Measurements from ENCODE around the gene ANO6.
"Not testable (repeated sequence)": the region's sequence is repeated elsewhere in the genome, so short reads cannot be mapped to it uniquely, and the experiment has no call there.

ANO6 gene

DNA sequence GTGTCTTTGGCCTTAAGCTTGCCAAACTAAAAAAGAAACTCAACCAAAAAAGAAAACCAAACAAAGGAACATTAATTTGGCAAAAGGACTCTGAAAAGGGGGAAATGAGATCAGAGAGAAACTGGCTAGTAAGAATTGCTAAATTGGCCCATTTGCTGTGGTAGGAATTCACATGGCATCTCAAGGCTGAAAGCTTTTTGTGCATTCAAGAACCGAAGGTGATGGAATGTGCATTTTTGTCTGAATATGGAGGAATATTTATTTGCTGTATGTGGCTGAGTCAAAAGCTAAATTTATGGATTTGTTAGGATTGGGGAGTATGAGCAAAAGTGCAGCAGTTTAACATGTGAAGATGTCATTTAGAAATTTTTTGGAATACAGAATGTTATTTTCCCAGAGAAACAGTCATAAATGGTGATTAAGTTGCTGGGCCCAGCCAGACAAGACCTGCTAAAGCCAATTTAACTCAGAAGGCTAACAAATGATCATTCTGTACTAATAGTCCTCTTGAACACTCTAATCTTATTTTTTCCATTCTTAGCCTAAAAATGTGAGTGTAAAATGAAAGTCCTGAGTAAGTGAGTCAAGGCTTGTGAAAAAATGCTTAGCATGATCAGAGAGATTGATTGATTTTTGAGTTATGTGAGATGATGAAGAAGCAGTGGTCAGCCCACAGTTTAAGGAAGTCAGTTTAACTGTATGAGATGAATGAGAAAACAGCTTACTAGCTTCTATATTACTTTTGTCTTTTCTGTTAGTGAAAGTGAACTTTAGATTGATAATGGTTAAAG lies 94.1 kb downstream of the ANO6 start:
- Mint-ChIP-seq H3K4me1 (peaks cover 6% of the 10 kb centered on the region), H3K4me3 (no peak overlapping the region)

DNA sequence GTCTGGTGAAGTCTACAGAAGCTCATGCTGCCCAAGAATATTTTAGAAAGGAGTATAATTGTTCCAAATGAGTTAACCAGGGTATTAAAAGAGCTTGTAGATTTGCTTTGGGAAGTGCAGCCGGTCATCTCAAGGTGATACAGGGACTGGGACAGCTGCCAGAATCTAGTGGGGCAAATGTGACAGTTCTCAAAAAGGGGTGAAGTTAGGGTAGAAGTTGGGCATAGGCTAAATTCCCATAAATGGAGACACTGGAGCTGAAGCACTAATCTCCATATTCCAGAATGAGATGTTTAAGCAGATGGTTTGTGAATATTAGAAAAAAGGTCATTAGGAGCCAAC lies 94.7 kb downstream of the ANO6 start:
- no peak overlapping the region for H3K27ac Mint-ChIP-seq
- H3K27me3 Mint-ChIP-seq: no peaks in the 10 kb centered on the region
- peaks cover 8% of the 10 kb centered on the region for H3K4me1 Mint-ChIP-seq
- H3K9me3 Mint-ChIP-seq: peaks cover 2% of the 10 kb centered on the region
- no peak overlapping the region for H3K4me3 Mint-ChIP-seq
- DNase-seq (ENCODE audit: low spot score in 2 of 2): no peak
- H3K36me3 Mint-ChIP-seq: peaks cover 16% of the 10 kb centered on the region
- ATAC-seq (ENCODE audit: low read depth): no peak

More for the DNA sequence above, 94.1 kb downstream of the ANO6 start:
- Mint-ChIP-seq H3K36me3 (peaks cover 13% of the 10 kb centered on the region), H3K27me3 (no peaks in the 10 kb centered on the region), H3K27ac (no peak overlapping the region), H3K9me3 (peaks cover 2% of the 10 kb centered on the region)
- ATAC-seq (ENCODE audit: low read depth) (no peak), DNase-seq (ENCODE audit: low spot score in 2 of 2) (no peak)

DNA sequence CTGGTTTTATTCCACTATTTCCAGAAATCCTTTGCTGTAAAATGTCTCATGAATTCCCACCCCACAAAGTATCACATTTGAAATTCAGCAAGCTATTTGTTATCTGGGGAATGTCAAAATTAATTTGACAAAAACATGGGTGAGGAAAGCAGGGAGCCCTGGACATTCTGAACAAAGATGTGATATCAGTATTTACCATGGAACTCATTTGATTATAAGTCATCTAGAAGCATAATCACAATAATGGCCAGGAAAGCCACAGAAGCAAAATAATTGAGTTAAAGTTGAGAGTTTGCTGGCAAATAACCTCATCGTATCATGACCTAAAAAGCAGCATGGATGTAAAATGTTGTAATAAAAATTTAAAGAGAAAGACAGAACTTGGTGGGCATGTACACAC lies 96.1 kb downstream of the ANO6 start:
- DNase-seq (ENCODE audit: low spot score in 2 of 2) (no peak), ATAC-seq (ENCODE audit: low read depth) (no peak)
- Mint-ChIP-seq H3K27me3 (no peaks in the 10 kb centered on the region), H3K27ac (no peak overlapping the region), H3K36me3 (peaks cover 17% of the 10 kb centered on the region), H3K4me1 (peaks cover 10% of the 10 kb centered on the region), H3K4me3 (no peak overlapping the region), H3K9me3 (peaks cover 4% of the 10 kb centered on the region)

DNA sequence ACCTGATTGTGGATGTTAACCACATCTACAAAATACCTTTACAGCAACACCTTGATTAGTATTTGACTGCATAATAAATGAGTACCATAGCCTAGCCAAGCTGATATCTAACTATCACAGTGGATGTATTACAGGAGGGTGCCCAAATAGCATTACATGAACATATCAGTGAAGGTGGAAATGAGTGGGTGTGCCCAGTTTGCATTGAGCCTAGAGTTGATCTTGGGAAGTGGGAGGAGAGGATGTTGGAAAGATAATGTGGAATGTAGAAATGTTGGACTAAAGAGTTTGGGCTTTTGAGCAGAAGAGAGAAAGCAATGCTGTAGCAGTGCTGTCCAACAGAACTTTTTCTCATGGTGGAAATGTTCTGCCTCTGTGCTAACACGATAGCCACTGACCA lies 98.9 kb downstream of the ANO6 start:
- Mint-ChIP-seq H3K27me3 (no peaks in the 10 kb centered on the region), H3K4me1 (peaks cover 12% of the 10 kb centered on the region)
- no peak for DNase-seq (ENCODE audit: low spot score in 2 of 2)

DNA sequence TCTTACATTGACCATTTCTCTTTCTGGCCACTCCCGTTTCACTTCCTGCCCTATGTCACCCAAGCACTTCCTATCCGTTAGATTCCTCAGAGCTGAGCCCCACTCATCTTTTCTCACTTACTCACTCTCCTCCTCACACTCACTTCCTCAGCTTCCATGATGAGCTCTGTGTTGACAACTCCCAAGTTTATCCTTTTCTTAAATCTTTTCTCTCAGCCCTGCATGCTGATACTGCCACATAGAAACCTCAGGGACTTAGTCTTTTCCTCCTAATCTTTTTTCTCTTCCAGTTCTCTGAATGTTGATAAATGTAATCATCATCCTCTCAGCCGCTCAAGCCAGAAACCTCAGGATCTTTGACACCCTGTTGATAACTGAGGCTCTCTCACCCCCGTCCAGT lies 99.6 kb downstream of the ANO6 start:
- no peak overlapping the region for H3K27ac Mint-ChIP-seq
- H3K4me3 Mint-ChIP-seq: no peak overlapping the region
- H3K36me3 Mint-ChIP-seq: peaks cover 27% of the 10 kb centered on the region
- H3K27me3 Mint-ChIP-seq: no peaks in the 10 kb centered on the region
- ATAC-seq (ENCODE audit: low read depth) (no peak), DNase-seq (ENCODE audit: low spot score in 2 of 2) (no peak)
- H3K9me3 Mint-ChIP-seq: peaks cover 4% of the 10 kb centered on the region
- H3K4me1 Mint-ChIP-seq: peaks cover 12% of the 10 kb centered on the region

More for the DNA sequence above, 98.9 kb downstream of the ANO6 start:
- no peak overlapping the region for H3K4me3 Mint-ChIP-seq
- peaks cover 23% of the 10 kb centered on the region for H3K36me3 Mint-ChIP-seq
- peak overlapping the region; percentile 1 for H3K27ac Mint-ChIP-seq
- peaks cover 4% of the 10 kb centered on the region for H3K9me3 Mint-ChIP-seq
- ATAC-seq (ENCODE audit: low read depth): no peak

DNA sequence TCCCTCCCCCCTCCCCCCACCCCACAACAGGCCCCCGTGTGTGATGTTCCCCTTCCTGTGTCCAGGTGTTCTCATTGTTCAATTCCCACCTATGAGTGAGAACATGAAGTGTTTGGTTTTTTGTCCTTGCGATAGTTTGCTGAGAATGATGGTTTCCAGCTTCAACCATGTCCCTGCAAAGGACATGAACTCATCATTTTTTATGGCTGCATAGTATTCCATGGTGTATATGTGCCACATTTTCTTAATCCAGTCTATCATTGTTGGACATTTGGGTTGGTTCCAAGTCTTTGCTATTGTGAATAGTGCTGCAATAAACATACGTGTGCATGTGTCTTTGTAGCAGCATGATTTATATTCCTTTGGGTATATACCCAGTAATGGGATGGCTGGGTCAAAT lies 101.4 kb downstream of the ANO6 start:
- not testable (repeated sequence) for H3K9me3 Mint-ChIP-seq; H3K27ac Mint-ChIP-seq; H3K27me3 Mint-ChIP-seq; DNase-seq (ENCODE audit: low spot score in 2 of 2); ATAC-seq (ENCODE audit: low read depth); H3K4me3 Mint-ChIP-seq
- Mint-ChIP-seq H3K36me3 (peaks cover 33% of the 10 kb centered on the region), H3K4me1 (peaks cover 12% of the 10 kb centered on the region)

DNA sequence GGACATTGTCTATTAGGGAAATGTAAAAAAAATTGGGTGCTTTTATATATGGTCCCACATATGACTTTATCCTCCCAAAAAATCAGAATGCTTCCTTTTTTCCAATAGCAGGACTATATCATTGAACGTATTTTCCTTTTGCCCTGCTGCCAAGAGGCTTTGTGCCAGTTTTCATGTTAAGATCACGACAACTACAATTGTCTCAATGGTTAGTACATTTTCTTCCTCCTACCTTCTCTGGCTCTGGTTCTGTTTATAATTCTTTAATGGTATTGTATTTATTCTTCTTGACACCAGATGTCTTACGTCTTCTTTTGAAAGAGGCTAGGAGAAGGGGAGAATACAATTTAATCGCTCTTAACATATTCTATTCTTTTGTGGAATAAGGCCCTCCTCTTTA lies 106.9 kb downstream of the ANO6 start:
- H3K4me3 Mint-ChIP-seq: no peak overlapping the region
- peaks cover 16% of the 10 kb centered on the region for H3K36me3 Mint-ChIP-seq
- H3K27me3 Mint-ChIP-seq: no peaks in the 10 kb centered on the region
- H3K27ac Mint-ChIP-seq: no peak overlapping the region
- DNase-seq (ENCODE audit: low spot score in 2 of 2) (no peak), ATAC-seq (ENCODE audit: low read depth) (no peak)
- H3K9me3 Mint-ChIP-seq: no peaks in the 10 kb centered on the region
- H3K4me1 Mint-ChIP-seq: peaks cover under 1% of the 10 kb centered on the region

DNA sequence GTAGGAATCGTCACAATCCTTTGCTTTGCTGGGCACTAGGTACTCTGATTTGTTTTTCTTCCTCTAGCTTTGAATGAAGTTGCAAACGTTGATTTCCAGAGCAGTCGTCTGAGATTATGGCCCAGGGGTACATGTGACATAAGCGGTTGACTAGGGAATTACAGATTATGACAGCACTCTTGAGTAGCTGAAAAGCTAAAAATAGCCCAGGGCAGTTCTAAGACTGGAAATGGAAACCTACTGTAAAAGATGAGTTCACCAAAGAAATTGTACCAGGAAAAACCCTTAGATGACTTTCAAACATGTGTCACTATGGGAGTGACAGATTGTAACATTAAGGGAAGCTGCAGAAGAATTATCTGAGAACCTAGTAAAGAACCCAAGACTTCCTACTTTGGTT lies 108.5 kb downstream of the ANO6 start:
- H3K27me3 Mint-ChIP-seq: no peaks in the 10 kb centered on the region
- no peaks in the 10 kb centered on the region for H3K4me1 Mint-ChIP-seq
- ATAC-seq (ENCODE audit: low read depth) (no peak), DNase-seq (ENCODE audit: low spot score in 2 of 2) (no peak)
- H3K9me3 Mint-ChIP-seq: no peaks in the 10 kb centered on the region
- no peak overlapping the region for H3K27ac Mint-ChIP-seq
- no peak overlapping the region for H3K4me3 Mint-ChIP-seq
- H3K36me3 Mint-ChIP-seq: peaks cover 12% of the 10 kb centered on the region

DNA sequence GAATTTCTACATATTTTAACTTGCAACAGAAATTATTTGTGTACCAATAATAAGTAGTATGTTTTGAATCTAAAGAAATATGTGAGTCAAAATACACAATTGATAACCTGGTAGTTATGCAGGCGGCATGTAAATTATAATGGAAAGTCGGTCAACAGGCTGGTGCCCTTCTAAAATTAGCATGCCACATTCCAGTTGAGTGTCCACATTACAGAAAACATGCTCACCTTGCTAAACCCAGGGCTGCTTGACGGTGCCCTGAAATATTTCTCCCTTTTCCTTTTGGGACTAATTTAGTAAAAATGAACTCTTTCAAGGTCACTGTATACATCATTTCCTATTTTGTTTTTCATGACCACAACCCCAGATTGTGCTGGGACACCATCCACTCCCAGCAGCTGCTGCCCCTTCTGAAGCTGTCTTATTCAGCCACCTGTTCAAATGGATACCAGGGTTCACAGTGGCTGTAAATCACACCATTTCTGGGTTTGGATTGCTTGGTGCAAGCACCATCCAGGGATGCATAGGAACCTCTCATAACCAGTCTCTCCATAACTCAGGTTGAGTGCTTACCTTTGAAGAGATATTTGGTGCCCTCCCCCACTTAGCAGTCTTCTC lies 110.6 kb downstream of the ANO6 start:
- H3K9me3 Mint-ChIP-seq: no peaks in the 10 kb centered on the region
- no peak overlapping the region for H3K4me3 Mint-ChIP-seq
- no peak for ATAC-seq (ENCODE audit: low read depth)
- no peak overlapping the region for H3K27ac Mint-ChIP-seq
- no peaks in the 10 kb centered on the region for H3K4me1 Mint-ChIP-seq
- DNase-seq (ENCODE audit: low spot score in 2 of 2): no peak
- peaks cover 10% of the 10 kb centered on the region for H3K36me3 Mint-ChIP-seq
- no peaks in the 10 kb centered on the region for H3K27me3 Mint-ChIP-seq

DNA sequence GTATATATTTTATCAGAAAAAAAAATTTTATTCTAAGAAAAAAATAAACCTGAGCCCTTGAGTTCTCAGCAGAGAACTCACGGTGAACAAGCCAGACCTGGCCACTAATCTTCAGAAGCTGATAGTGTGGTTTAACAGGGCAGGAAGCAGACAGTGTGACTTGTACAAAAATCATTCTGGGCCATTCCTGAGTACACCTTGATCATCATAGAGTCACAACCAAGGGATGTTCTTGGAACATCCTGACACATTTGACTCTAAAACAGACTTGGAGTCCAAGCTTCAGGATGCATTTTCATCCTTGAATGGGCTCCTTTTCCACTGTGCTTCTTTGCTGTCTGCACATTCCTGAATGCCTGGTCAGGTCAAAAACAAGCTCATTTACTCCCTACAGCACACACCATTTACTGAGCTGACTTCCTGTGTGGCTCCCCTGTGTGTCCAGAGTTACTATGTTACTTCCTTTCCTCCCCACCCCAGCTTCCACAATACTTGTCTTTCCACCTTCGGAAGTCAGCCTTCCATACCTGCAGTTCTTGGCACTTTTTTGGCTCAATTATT lies 112.0 kb downstream of the ANO6 start:
- no peak overlapping the region for H3K4me3 Mint-ChIP-seq
- DNase-seq (ENCODE audit: low spot score in 2 of 2): no peak

DNA sequence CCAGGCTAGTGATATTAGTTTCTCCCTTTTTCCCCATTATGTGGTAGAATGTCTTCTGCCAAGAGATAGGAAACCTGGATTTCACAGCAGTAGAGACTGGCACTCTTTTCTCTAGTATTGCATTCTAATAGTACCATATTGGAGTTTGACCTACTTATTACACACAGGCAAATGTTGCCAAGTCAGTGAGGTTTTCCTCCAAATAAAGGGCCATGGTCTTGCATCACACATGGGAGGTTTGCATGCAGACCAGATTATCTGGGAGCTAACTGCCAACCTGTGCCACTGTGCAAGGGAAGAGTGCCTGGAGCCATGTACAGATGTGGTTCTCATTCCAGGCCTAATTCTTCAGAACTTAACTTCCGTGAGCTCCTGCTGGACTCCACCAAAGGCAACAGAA lies 113.3 kb downstream of the ANO6 start:
- H3K9me3 Mint-ChIP-seq: no peaks in the 10 kb centered on the region
- no peak for DNase-seq (ENCODE audit: low spot score in 2 of 2)
- no peak for ATAC-seq (ENCODE audit: low read depth)
- H3K4me1 Mint-ChIP-seq: no peaks in the 10 kb centered on the region
- no peak overlapping the region for H3K27ac Mint-ChIP-seq
- peaks cover 14% of the 10 kb centered on the region for H3K36me3 Mint-ChIP-seq
- H3K27me3 Mint-ChIP-seq: no peaks in the 10 kb centered on the region
- H3K4me3 Mint-ChIP-seq: no peak overlapping the region

More for the DNA sequence above, 112.0 kb downstream of the ANO6 start:
- ATAC-seq (ENCODE audit: low read depth): no peak
- Mint-ChIP-seq H3K27me3 (no peaks in the 10 kb centered on the region), H3K9me3 (no peaks in the 10 kb centered on the region), H3K4me1 (no peaks in the 10 kb centered on the region), H3K27ac (no peak overlapping the region), H3K36me3 (peaks cover 14% of the 10 kb centered on the region)

DNA sequence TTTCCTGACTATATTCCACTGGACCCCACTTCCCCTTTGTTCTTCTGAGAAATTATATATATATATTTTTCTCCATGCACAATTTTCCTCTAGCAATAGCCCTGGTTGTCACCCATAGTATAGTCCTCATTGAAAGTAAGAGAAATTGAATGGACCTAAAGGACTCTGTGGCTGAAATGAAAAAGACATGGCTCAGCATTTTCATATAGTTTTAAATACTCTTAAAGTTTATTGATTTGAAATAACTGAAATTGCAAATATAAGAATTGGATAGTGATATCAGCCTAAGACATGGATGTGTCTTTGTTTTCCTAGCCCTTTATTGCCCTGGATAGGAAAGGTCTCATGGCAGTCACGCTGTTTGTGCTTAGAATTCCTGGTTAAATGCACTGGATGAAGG lies 113.8 kb downstream of the ANO6 start:
- H3K4me3 Mint-ChIP-seq: no peak overlapping the region
- no peaks in the 10 kb centered on the region for H3K9me3 Mint-ChIP-seq
- no peaks in the 10 kb centered on the region for H3K27me3 Mint-ChIP-seq
- no peak overlapping the region for H3K27ac Mint-ChIP-seq
- peaks cover 19% of the 10 kb centered on the region for H3K36me3 Mint-ChIP-seq
- no peaks in the 10 kb centered on the region for H3K4me1 Mint-ChIP-seq
- DNase-seq (ENCODE audit: low spot score in 2 of 2) (no peak), ATAC-seq (ENCODE audit: low read depth) (no peak)

DNA sequence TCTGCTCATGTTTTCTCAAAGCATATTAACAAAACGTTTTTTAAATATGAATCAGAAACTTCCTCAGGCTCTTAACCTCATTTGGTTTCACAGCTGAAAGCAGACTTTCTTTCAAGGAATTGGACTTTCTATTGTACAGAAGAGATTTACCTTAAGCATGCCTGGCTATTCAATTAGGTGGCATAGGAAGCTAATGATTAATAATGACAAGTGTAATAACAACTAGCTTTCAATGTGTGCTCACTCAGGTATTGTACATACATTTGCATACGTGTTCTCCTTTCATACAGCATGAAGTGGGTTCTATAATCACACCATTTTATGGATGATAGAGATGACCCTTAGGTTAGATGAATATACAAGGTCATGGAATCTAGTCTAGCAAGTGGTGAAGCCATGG lies 115.7 kb downstream of the ANO6 start:
- H3K4me1 Mint-ChIP-seq: no peaks in the 10 kb centered on the region
- no peaks in the 10 kb centered on the region for H3K9me3 Mint-ChIP-seq
- no peak overlapping the region for H3K27ac Mint-ChIP-seq
- H3K27me3 Mint-ChIP-seq: no peaks in the 10 kb centered on the region
- ATAC-seq (ENCODE audit: low read depth) (no peak), DNase-seq (ENCODE audit: low spot score in 2 of 2) (no peak)
- H3K36me3 Mint-ChIP-seq: peaks cover 20% of the 10 kb centered on the region
- H3K4me3 Mint-ChIP-seq: no peak overlapping the region

DNA sequence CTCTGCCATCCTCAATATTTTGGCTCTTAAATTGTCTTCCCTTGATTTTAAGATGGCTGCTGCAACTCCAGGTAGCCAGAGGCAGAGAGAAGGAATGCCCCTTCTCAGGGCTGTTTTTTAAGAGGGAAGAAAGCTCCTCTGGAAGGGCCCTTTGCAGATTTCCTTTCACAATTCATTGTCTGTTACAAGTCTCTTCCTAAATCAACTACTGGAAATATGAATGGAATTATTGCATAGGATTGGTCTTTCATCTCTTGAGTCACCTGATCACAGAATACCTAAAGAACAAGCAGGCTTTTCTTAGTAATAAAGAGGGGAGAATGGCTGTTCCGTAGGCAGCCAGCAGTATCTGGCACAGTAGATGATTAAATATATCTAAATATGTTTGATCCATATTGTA lies 118.5 kb downstream of the ANO6 start:
- no peak for DNase-seq (ENCODE audit: low spot score in 2 of 2)
- Mint-ChIP-seq H3K4me1 (no peaks in the 10 kb centered on the region), H3K4me3 (no peak overlapping the region), H3K36me3 (peaks cover 20% of the 10 kb centered on the region), H3K9me3 (no peaks in the 10 kb centered on the region), H3K27me3 (no peaks in the 10 kb centered on the region), H3K27ac (no peak overlapping the region)
- no peak for ATAC-seq (ENCODE audit: low read depth)

DNA sequence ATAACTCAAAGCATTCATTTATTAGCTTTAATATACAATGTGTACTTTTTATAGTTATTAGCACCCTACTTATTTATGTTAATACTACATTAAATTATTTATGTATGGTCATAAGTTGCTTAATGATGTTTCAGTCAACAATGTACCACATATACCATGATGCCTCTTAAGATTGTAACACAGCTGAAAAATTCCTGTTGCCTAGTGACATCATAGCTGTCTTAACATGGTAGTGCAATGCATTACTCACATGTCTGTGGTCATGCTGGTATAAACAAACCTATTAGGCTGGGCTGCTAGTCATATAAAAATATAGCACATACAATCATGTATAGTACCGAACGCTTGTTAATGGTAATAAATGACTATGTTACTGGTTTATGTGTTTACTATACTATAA lies 120.4 kb downstream of the ANO6 start:
- H3K9me3 Mint-ChIP-seq: no peaks in the 10 kb centered on the region
- no peak overlapping the region for H3K4me3 Mint-ChIP-seq
- H3K27me3 Mint-ChIP-seq: no peaks in the 10 kb centered on the region
- no peaks in the 10 kb centered on the region for H3K4me1 Mint-ChIP-seq
- DNase-seq (ENCODE audit: low spot score in 2 of 2) (no peak), ATAC-seq (ENCODE audit: low read depth) (no peak)
- peaks cover 18% of the 10 kb centered on the region for H3K36me3 Mint-ChIP-seq
- no peak overlapping the region for H3K27ac Mint-ChIP-seq
